HepG2 (cell line): ENCODE measurements around the gene SS18L1. TPM values are rescaled to one million over a fixed set of nuclear protein-coding genes. Genes with fewer than 3 reads are reported as not detected.

Experiments used
- ATAD3A ChIP-seq: sonication (generic); formaldehyde crosslinking; IDR thresholded peaks from 2 replicates; pipeline ENCODE4 v1.4.0; 2020; ENCODE audit warnings: missing genetic modification reagents
- GATA4 ChIP-seq: sonication (generic); IDR thresholded peaks from 2 replicates; pipeline ENCODE4 v1.6.1; 2016; ENCODE audit warnings: antibody characterized with exemption, low read depth, borderline replicate concordance
- KMT2A ChIP-seq: sonication (generic); formaldehyde crosslinking; IDR thresholded peaks from 2 replicates; pipeline ENCODE4 v1.4.0; 2020; ENCODE audit warnings: missing genetic modification reagents
- KMT2B ChIP-seq: IDR thresholded peaks from 2 replicates; pipeline ENCODE4 v1.6.1; 2016; ENCODE audit warnings: missing genetic modification reagents, missing compliant biosample characterization
- NFIC ChIP-seq: IDR thresholded peaks from 2 replicates; pipeline ENCODE4 v1.6.1; 2012; ENCODE audit warnings: mild to moderate bottlenecking, low read length, inconsistent platforms
- PAX8 ChIP-seq: sonication (generic); formaldehyde crosslinking; IDR thresholded peaks from 2 replicates; pipeline ENCODE4 v1.8.0; 2022; ENCODE audit warnings: mild to moderate bottlenecking, missing genetic modification reagents, borderline replicate concordance
- RARA ChIP-seq: IDR thresholded peaks from 2 replicates; pipeline ENCODE4 v1.6.1; 2016; ENCODE audit warnings: missing genetic modification reagents, missing compliant biosample characterization
- ZBTB20 ChIP-seq: sonication (generic); formaldehyde crosslinking; IDR thresholded peaks from 2 replicates; pipeline ENCODE4 v1.8.1; 2023; ENCODE audit warnings: missing genetic modification reagents, low read depth, mild to moderate bottlenecking, borderline replicate concordance
- ZNF124 ChIP-seq: sonication (generic); formaldehyde crosslinking; IDR thresholded peaks from 2 replicates; pipeline ENCODE4 v1.4.0; 2020; ENCODE audit warnings: missing genetic modification reagents
- ZNF839 ChIP-seq: sonication (generic); formaldehyde crosslinking; IDR thresholded peaks from 2 replicates; pipeline ENCODE4 v1.4.0; 2020; ENCODE audit warnings: missing genetic modification reagents, mild to moderate bottlenecking, borderline replicate concordance
- polyA plus RNA-seq, 8 experiments: library from polyadenylated mRNA; depleted of rRNA in 3 of 8; stranded (reverse) in 7 of 8; unstranded in 1 of 8; fragments of >200 nt; fragmentation: Illumina TruSeq in 4 of 8; extraction: Trizol in 4 of 8; gene quantifications; 2 replicates each; pipeline versions ENCODE4 v1.2.1 to v1.2.3, GENCODE V29; 2011 to 2016; ENCODE audit warnings: low read depth in 4 of 8, missing spikeins in 1 of 8, mixed read lengths in 1 of 8; ENCODE audit not compliant: insufficient read depth in 1 of 8
- total RNA-seq, 5 experiments: library from RNA; depleted of rRNA; stranded (reverse); fragments of >200 nt; fragmentation: Illumina TruSeq; extraction: Trizol; gene quantifications; 2 replicates each; pipeline ENCODE4 v1.2.3, GENCODE V29; 2016; ENCODE audit warnings: low read depth in 1 of 5
- TF ChIP-seq, protein P1 (sequence below): sonication (generic); formaldehyde crosslinking; conservative IDR thresholded peaks from 2 replicates; pipeline ENCODE4 v1.8.1; 2023; ENCODE audit warnings: missing genetic modification reagents
- TF ChIP-seq, protein P2 (sequence below): sonication (generic); formaldehyde crosslinking; IDR thresholded peaks from 2 replicates; pipeline ENCODE4 v1.4.0; 2020; ENCODE audit warnings: missing genetic modification reagents
- TF ChIP-seq, protein P3 (sequence below): sonication (generic); formaldehyde crosslinking; IDR thresholded peaks from 2 replicates; pipeline ENCODE4 v1.9.0; 2021; ENCODE audit warnings: missing genetic modification reagents, borderline replicate concordance
- TF ChIP-seq, protein P4 (sequence below): sonication (generic); formaldehyde crosslinking; IDR thresholded peaks from 2 replicates; pipeline ENCODE4 v1.9.0; 2021; ENCODE audit warnings: missing genetic modification reagents, borderline replicate concordance

SS18L1 gene
- total and polyA plus RNA-seq, 2 of the 13 experiments (the other 11 are each of a cell fraction or from before 2014, with no cell fraction given), result 17.8 to 27.6 TPM

DNA sequence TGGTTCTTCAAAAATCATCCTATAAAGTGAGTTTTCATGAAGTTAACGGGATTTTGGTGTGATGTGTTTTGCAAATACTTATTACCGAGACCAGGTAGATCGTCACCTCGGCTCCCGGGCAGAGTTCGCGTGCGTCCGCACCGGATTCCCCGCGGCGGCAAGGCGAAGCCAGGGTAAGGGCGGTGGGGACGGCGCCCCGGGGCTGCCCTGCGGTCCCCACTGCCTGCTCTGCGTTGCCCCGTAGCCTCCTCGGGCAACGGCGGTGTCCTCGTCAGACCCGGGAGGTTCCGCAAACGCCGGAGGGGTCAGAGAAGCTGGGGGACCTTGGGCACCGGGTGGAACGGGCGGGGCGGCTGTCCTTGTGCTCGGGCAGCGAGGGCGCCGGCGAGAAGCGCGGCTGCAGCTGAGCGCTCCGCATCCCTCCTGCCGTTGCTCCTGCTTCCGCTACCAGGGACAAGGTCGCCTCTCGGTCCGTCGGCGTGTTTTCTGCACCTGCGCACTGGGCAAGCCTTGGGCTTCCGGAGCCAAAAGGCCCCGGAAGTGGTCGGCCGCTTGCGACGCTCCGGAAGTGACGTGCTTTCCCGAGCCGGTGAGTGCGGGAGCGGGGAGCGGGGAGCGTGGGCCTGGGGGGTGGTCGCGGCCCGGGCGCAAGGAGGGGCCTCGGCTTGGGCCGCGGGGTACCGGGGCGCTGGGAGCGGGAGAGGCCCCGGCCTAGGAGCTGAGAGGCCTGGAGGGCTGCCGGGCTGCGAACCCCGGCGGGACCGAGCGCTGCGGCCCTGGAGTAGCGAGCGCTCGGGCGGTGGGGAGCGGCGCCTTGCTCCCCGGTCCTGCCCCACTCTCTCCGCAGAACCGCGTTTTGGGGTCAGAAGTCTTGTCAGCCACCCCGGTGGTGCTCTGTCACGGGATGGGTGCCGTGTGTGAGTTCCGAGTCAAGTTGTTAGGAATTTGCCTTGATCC, 39.2 kb downstream of the SS18L1 start, which contains the start of gene MTG2 (continued):
- TF ChIP-seq, protein P1, sequence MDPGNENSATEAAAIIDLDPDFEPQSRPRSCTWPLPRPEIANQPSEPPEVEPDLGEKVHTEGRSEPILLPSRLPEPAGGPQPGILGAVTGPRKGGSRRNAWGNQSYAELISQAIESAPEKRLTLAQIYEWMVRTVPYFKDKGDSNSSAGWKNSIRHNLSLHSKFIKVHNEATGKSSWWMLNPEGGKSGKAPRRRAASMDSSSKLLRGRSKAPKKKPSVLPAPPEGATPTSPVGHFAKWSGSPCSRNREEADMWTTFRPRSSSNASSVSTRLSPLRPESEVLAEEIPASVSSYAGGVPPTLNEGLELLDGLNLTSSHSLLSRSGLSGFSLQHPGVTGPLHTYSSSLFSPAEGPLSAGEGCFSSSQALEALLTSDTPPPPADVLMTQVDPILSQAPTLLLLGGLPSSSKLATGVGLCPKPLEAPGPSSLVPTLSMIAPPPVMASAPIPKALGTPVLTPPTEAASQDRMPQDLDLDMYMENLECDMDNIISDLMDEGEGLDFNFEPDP (CRISPR knock-in tag), result 0 out of 2 replicates have a peak, but pooled peaks have one; percentile 9
- TF ChIP-seq RARA (CRISPR knock-in tag) (peak; percentile 71), KMT2A (CRISPR knock-in tag) (peak; percentile 100), KMT2B (peak; percentile 98), ZNF839 (peak; percentile 94), ATAD3A (CRISPR knock-in tag) (peak; percentile 94), ZNF124 (CRISPR knock-in tag) (peak; percentile 98), ZBTB20 (peak; percentile 88), PAX8 (CRISPR knock-in tag) (0 out of 2 replicates have a peak, but pooled peaks have one; percentile 25), GATA4 (peak; percentile 94), NFIC (no peak)
- TF ChIP-seq, protein P2, sequence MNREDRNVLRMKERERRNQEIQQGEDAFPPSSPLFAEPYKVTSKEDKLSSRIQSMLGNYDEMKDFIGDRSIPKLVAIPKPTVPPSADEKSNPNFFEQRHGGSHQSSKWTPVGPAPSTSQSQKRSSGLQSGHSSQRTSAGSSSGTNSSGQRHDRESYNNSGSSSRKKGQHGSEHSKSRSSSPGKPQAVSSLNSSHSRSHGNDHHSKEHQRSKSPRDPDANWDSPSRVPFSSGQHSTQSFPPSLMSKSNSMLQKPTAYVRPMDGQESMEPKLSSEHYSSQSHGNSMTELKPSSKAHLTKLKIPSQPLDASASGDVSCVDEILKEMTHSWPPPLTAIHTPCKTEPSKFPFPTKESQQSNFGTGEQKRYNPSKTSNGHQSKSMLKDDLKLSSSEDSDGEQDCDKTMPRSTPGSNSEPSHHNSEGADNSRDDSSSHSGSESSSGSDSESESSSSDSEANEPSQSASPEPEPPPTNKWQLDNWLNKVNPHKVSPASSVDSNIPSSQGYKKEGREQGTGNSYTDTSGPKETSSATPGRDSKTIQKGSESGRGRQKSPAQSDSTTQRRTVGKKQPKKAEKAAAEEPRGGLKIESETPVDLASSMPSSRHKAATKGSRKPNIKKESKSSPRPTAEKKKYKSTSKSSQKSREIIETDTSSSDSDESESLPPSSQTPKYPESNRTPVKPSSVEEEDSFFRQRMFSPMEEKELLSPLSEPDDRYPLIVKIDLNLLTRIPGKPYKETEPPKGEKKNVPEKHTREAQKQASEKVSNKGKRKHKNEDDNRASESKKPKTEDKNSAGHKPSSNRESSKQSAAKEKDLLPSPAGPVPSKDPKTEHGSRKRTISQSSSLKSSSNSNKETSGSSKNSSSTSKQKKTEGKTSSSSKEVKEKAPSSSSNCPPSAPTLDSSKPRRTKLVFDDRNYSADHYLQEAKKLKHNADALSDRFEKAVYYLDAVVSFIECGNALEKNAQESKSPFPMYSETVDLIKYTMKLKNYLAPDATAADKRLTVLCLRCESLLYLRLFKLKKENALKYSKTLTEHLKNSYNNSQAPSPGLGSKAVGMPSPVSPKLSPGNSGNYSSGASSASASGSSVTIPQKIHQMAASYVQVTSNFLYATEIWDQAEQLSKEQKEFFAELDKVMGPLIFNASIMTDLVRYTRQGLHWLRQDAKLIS (CRISPR knock-in tag), result 0 out of 2 replicates have a peak, but pooled peaks have one; percentile 40
- TF ChIP-seq, protein P3, sequence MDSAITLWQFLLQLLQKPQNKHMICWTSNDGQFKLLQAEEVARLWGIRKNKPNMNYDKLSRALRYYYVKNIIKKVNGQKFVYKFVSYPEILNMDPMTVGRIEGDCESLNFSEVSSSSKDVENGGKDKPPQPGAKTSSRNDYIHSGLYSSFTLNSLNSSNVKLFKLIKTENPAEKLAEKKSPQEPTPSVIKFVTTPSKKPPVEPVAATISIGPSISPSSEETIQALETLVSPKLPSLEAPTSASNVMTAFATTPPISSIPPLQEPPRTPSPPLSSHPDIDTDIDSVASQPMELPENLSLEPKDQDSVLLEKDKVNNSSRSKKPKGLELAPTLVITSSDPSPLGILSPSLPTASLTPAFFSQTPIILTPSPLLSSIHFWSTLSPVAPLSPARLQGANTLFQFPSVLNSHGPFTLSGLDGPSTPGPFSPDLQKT (CRISPR knock-in tag), result peak; percentile 97
- TF ChIP-seq, protein P4, sequence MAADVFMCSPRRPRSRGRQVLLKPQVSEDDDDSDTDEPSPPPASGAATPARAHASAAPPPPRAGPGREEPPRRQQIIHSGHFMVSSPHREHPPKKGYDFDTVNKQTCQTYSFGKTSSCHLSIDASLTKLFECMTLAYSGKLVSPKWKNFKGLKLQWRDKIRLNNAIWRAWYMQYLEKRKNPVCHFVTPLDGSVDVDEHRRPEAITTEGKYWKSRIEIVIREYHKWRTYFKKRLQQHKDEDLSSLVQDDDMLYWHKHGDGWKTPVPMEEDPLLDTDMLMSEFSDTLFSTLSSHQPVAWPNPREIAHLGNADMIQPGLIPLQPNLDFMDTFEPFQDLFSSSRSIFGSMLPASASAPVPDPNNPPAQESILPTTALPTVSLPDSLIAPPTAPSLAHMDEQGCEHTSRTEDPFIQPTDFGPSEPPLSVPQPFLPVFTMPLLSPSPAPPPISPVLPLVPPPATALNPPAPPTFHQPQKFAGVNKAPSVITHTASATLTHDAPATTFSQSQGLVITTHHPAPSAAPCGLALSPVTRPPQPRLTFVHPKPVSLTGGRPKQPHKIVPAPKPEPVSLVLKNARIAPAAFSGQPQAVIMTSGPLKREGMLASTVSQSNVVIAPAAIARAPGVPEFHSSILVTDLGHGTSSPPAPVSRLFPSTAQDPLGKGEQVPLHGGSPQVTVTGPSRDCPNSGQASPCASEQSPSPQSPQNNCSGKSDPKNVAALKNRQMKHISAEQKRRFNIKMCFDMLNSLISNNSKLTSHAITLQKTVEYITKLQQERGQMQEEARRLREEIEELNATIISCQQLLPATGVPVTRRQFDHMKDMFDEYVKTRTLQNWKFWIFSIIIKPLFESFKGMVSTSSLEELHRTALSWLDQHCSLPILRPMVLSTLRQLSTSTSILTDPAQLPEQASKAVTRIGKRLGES (CRISPR knock-in tag), result peak; percentile 81; the same call in 1 of the 2 replicates
